ENCODE data around the gene C6. TPM values are rescaled to one million over a fixed set of nuclear protein-coding genes. Genes with fewer than 3 reads are reported as not detected.

C6 gene
- total and polyA plus RNA-seq, 3 donors from 2014 or later: 9.4 to 10.8 (median 9.9) TPM

DNA sequence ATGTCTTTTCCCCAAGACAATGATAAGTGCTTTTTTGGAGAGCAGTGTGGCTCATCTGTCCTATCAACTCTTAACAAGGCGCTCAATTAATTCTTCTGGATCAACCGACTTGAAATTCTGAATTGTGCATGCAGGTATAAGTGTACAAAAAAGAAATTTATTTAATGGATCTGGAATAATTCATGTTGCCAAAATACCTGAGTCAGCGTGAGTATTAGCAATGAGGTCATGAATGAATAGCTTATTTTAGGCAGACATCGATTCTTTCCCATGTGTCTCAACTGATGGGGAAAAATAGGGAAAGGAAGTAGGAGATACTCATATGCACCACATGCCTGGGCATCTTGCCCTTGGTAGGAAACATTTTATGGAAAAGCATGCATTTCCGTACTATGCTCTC, 68.0 kb downstream of the C6 start:
- no peaks in the 10 kb centered on the region for H3K9me3 ChIP-seq
- H3K27me3 ChIP-seq: no peaks in the 10 kb centered on the region
- no peak overlapping the region for H3K4me3 ChIP-seq
- no peak overlapping the region for H3K27ac ChIP-seq
- no peak for DNase-seq
- no peaks in the 10 kb centered on the region for H3K36me3 ChIP-seq (ENCODE audit: low read depth, missing control alignments)
- no peaks in the 10 kb centered on the region for H3K4me1 ChIP-seq
- 95% methylated on average over 5 of the region's 5 CpGs for WGBS, 2 donors
- TF ChIP-seq, protein P1, sequence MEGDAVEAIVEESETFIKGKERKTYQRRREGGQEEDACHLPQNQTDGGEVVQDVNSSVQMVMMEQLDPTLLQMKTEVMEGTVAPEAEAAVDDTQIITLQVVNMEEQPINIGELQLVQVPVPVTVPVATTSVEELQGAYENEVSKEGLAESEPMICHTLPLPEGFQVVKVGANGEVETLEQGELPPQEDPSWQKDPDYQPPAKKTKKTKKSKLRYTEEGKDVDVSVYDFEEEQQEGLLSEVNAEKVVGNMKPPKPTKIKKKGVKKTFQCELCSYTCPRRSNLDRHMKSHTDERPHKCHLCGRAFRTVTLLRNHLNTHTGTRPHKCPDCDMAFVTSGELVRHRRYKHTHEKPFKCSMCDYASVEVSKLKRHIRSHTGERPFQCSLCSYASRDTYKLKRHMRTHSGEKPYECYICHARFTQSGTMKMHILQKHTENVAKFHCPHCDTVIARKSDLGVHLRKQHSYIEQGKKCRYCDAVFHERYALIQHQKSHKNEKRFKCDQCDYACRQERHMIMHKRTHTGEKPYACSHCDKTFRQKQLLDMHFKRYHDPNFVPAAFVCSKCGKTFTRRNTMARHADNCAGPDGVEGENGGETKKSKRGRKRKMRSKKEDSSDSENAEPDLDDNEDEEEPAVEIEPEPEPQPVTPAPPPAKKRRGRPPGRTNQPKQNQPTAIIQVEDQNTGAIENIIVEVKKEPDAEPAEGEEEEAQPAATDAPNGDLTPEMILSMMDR (IDR thresholded peaks at IDR 0.05): no peak
- TF ChIP-seq POLR2A (IDR thresholded peaks at IDR 0.05): no peak
- intact Hi-C loops (cut with DNase I; ENCODE audit: low total_unique reads): no loop called here

GRCh38 chr5:41143131-41143901, 70.0 kb downstream of the C6 start:
- H3K9me3 ChIP-seq: no peaks in the 10 kb centered on the region
- no peaks in the 10 kb centered on the region for H3K36me3 ChIP-seq (ENCODE audit: low read depth, missing control alignments)
- H3K4me3 ChIP-seq: no peak overlapping the region
- intact Hi-C loops (cut with DNase I; ENCODE audit: low total_unique reads): no loop called here
- H3K4me1 ChIP-seq: no peaks in the 10 kb centered on the region
- no peak for TF ChIP-seq POLR2A (IDR thresholded peaks at IDR 0.05)
- TF ChIP-seq, protein P1 (IDR thresholded peaks at IDR 0.05): no peak
- no peak overlapping the region for H3K27ac ChIP-seq
- WGBS, 2 donors: 74 to 88% methylated on average over 3 of the region's 3 CpGs
- no peaks in the 10 kb centered on the region for H3K27me3 ChIP-seq
- no peak for DNase-seq

DNA sequence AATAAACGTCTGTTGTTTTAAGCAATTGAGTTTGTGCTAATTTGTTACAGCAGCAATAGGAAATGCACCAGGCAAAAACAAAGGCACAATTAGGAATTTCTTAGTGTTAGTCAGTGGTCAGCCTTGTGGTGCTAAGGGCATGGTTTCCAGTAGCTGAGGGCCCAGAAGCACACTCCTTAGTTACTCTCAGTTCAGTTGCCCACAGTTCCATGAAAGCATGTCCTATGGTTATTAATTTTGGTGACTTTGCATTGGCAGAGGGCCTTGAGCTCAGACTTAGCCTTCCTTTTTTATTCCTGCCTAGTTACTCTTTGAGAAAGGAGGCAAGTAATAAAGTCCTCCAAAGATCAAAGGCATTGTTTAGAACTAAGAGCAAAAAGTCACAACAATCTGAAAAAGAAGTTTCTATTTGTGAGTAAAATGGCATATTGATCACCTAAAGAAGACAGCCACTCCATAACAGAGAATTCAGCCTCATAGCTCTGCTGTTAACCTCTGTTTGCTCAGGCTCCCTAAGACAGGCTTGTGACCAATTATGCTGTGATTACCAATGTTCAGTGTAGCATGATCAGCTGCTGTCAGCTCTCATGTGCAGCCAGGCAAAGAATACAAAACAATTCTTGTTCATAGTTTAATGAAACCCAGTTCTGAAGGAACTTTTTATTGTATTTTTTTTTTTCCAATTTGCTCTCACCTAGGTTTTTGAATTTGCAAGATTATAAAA, 85.2 kb downstream of the C6 start:
- no peaks in the 10 kb centered on the region for H3K9me3 ChIP-seq
- TF ChIP-seq, protein P1 (IDR thresholded peaks at IDR 0.05): no peak
- TF ChIP-seq POLR2A (IDR thresholded peaks at IDR 0.05): no peak
- WGBS, 2 donors: 47 to 50% methylated on average over 1 of the region's 1 CpG
- no peaks in the 10 kb centered on the region for H3K36me3 ChIP-seq (ENCODE audit: low read depth, missing control alignments)
- H3K4me1 ChIP-seq: no peaks in the 10 kb centered on the region
- intact Hi-C loops (cut with DNase I; ENCODE audit: low total_unique reads): no loop called here
- H3K4me3 ChIP-seq: no peak overlapping the region
- H3K27me3 ChIP-seq: no peaks in the 10 kb centered on the region
- no peak overlapping the region for H3K27ac ChIP-seq
- no peak for DNase-seq

GRCh38 chr5:41122459-41122858, 90.9 kb downstream of the C6 start:
- intact Hi-C loops (cut with DNase I; ENCODE audit: low total_unique reads): no loop called here
- H3K4me1 ChIP-seq: no peaks in the 10 kb centered on the region
- no peaks in the 10 kb centered on the region for H3K9me3 ChIP-seq
- TF ChIP-seq POLR2A (IDR thresholded peaks at IDR 0.05): no peak
- TF ChIP-seq, protein P1 (IDR thresholded peaks at IDR 0.05): no peak
- 87 to 95% methylated on average over 7 of the region's 7 CpGs for WGBS, 2 donors
- DNase-seq: no peak
- no peak overlapping the region for H3K27ac ChIP-seq
- no peaks in the 10 kb centered on the region for H3K36me3 ChIP-seq (ENCODE audit: low read depth, missing control alignments)
- no peak overlapping the region for H3K4me3 ChIP-seq
- no peaks in the 10 kb centered on the region for H3K27me3 ChIP-seq

Measured in testis (tissue), 3 donors.